Activated CD8-positive, alpha-beta memory T cell treated with anti-CD3 and anti-CD28 coated beads for 48 hours (primary cell): Measurements from ENCODE around the gene DHX8.

Experiments used
- DNase-seq, 3 experiments: peaks; one replicate each; pipeline ENCODE4 v3.0.0-alpha.2; 2020; ENCODE audit warnings: low read depth in 2 of 3, low spot score in 2 of 3

The DHX8 gene

GRCh38 chr17:43521389-43521788, 37.6 kb downstream of the DHX8 start:
- DNase-seq = no peak

- no peak for DNase-seq
These were observed 41.3 kb downstream of the DHX8 start for GRCh38 chr17:43524945-43525575.

GRCh38 chr17:43526886-43527648, 43.3 kb downstream of the DHX8 start:
- no peak for DNase-seq

- no peak for DNase-seq
These were observed 44.7 kb downstream of the DHX8 start for GRCh38 chr17:43528319-43528987.

GRCh38 chr17:43528988-43529814, 45.4 kb downstream of the DHX8 start:
- no peak for DNase-seq

GRCh38 chr17:43529947-43530287, 46.1 kb downstream of the DHX8 start:
- DNase-seq = no peak

- DNase-seq = no peak
These were observed 46.7 kb downstream of the DHX8 start for GRCh38 chr17:43530288-43531081.

GRCh38 chr17:43531082-43531378, 47.3 kb downstream of the DHX8 start:
- DNase-seq = no peak

- no peak for DNase-seq
These were observed 48.2 kb downstream of the DHX8 start for GRCh38 chr17:43531955-43532354.

- DNase-seq = no peak
These were observed 48.8 kb downstream of the DHX8 start for GRCh38 chr17:43532581-43532980.

GRCh38 chr17:43533699-43534098, 49.9 kb downstream of the DHX8 start:
- DNase-seq = no peak

- DNase-seq = no peak
These were observed 51.1 kb downstream of the DHX8 start for GRCh38 chr17:43534909-43535308.

GRCh38 chr17:43536236-43536992, 52.6 kb downstream of the DHX8 start:
- DNase-seq = no peak

- DNase-seq = no peak
These were observed 57.3 kb downstream of the DHX8 start for GRCh38 chr17:43540821-43541674.

- no peak for DNase-seq
These were observed 59.1 kb downstream of the DHX8 start for GRCh38 chr17:43542859-43543258.

- DNase-seq = no peak
These were observed 59.5 kb downstream of the DHX8 start for GRCh38 chr17:43543300-43543699.

GRCh38 chr17:43543771-43544575, 60.2 kb downstream of the DHX8 start:
- no peak for DNase-seq

GRCh38 chr17:43545383-43545632, 61.5 kb downstream of the DHX8 start:
- peak in 1 of 3 experiments; percentile 3 for DNase-seq
